Hepatocyte (in vitro differentiated cells): Measurements from ENCODE around the gene DIP2C. TPM values are rescaled to one million over a fixed set of nuclear protein-coding genes. Genes with fewer than 3 reads are reported as not detected.

Source experiments
- DNase-seq: peaks from one replicate; pipeline ENCODE4 v3.0.0-alpha.2; 2016; ENCODE audit warnings: low spot score
- H2AFZ ChIP-seq: fragments of 200-600 bp; sonication (generic); 2 replicates; pipeline ENCODE4 v1.6.0; 2016; ENCODE audit warnings: antibody characterized with exemption, mild to moderate bottlenecking
- H3K27ac ChIP-seq: fragments of 200-600 bp; sonication (generic); 2 replicates; pipeline ENCODE4 v1.5.1; 2016; ENCODE audit warnings: mild to moderate bottlenecking
- H3K27me3 ChIP-seq: fragments of 200-600 bp; sonication (generic); 2 replicates; pipeline ENCODE4 v1.6.1; 2016
- H3K36me3 ChIP-seq: fragments of 200-600 bp; sonication (generic); replicated peaks from 2 replicates; pipeline ENCODE4 v1.5.1; 2016; ENCODE audit warnings: low read depth; ENCODE audit not compliant: insufficient read depth
- H3K4me1 ChIP-seq: fragments of 200-600 bp; sonication (generic); 2 replicates; pipeline ENCODE4 v1.5.1; 2016; ENCODE audit warnings: mild to moderate bottlenecking, moderate library complexity; ENCODE audit not compliant: insufficient read depth
- H3K4me2 ChIP-seq: fragments of 200-600 bp; sonication (generic); 2 replicates; pipeline ENCODE4 v1.6.0; 2016
- H3K4me3 ChIP-seq: fragments of 200-600 bp; sonication (generic); 2 replicates; pipeline ENCODE4 v1.5.1; 2016; ENCODE audit warnings: mild to moderate bottlenecking
- H3K79me2 ChIP-seq: fragments of 200-600 bp; sonication (generic); 2 replicates; pipeline ENCODE4 v1.6.0; 2017; ENCODE audit warnings: mild to moderate bottlenecking
- H3K9me2 ChIP-seq: fragments of 200-600 bp; sonication (generic); replicated peaks from 2 replicates; pipeline ENCODE4 v1.6.0; 2017; ENCODE audit warnings: mild to moderate bottlenecking; ENCODE audit not compliant: insufficient read depth
- H3K9me3 ChIP-seq: fragments of 200-600 bp; sonication (generic); 2 replicates; pipeline ENCODE4 v1.5.1; 2016; ENCODE audit warnings: low read depth, mild to moderate bottlenecking
- H4K20me1 ChIP-seq: fragments of 200-600 bp; sonication (generic); 2 replicates; pipeline ENCODE4 v1.6.0; 2016; ENCODE audit warnings: mild to moderate bottlenecking; ENCODE audit not compliant: insufficient read depth, poor library complexity, severe bottlenecking
- EZH2 ChIP-seq: fragments of 200-600 bp; sonication (generic); IDR thresholded peaks from 2 replicates; pipeline ENCODE4 v1.6.1; 2016; ENCODE audit warnings: antibody characterized with exemption, mild to moderate bottlenecking, borderline replicate concordance
- EZH2phosphoT487 ChIP-seq: fragments of 200-600 bp; sonication (generic); IDR thresholded peaks from one replicate; pipeline ENCODE4 v1.6.1; 2018; ENCODE audit warnings: antibody characterized with exemption, mild to moderate bottlenecking, low read depth, moderate library complexity; ENCODE audit not compliant: unreplicated experiment, severe bottlenecking
- WGBS: methylation state at CpG from one replicate; pipeline ENCODE4 v1.1.6; 2016; ENCODE audit warnings: low lambda C conversion rate; ENCODE audit errors: missing lambda C conversion rate; 5-methylcytosine and 5-hydroxymethylcytosine counted together
- polyA plus RNA-seq: library from polyadenylated mRNA; unstranded; fragments of >200 nt; fragmentation: Nextera tagmentation; extraction: Ambion mirVana; gene quantifications from 2 replicates; pipeline ENCODE4 v1.2.1, GENCODE V29; 2016
- total RNA-seq: library from RNA; depleted of rRNA; stranded (reverse); fragments of >200 nt; gene quantifications from 2 replicates; pipeline ENCODE4 v1.2.3, GENCODE V29; 2014
- TF ChIP-seq, protein P1 (sequence below): fragments of 200-600 bp; sonication (generic); IDR thresholded peaks from 2 replicates; pipeline ENCODE4 v1.5.1; 2016; ENCODE audit warnings: antibody characterized with exemption, mild to moderate bottlenecking; ENCODE audit not compliant: poor library complexity

The DIP2C gene
- total and polyA plus RNA-seq, 2 experiments from 2014 or later: 11.1 to 12.8 TPM

DNA sequence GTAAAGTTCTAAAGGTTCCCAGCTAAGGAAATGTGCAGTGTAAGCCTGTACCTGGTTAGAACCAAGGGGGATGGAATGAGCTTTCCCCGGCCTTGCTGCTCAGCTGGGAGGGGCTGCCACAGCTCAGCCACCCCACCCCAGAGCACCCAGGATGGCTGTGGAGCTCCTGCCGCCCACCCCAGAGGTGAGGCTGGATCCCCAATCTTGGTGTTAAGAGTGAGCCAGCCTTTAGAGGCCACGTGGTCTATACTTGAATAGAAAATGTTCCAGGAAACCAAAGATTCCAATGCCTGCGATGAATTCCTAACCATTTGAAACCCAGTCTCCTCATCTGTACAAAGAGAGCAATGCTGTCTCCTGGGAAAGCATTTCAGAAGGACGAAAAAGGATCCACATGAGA is 16.5 kb downstream of the DIP2C start:
- peaks cover 94% of the 10 kb centered on the region for H3K79me2 ChIP-seq
- H3K4me1 ChIP-seq: no peaks in the 10 kb centered on the region

DNA sequence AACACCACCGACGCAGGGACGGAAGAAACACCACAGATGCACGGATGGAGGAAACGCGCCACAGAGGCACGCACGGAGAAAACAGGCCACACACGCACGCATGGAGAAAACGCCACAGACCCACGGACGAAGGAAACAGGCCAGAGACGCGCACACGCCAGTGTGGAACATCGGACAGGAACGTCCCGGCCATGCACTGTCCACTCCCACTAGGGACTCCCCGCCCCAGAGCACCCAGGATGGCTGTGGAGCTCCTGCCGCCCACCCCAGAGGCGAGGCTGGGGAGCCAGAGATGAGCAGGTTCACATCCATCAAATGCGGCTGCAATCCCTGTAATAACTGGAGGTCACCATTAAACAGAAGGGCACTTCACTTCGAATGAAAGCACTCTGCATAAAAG is 17.3 kb downstream of the DIP2C start:
- no peak for TF ChIP-seq EZH2
- TF ChIP-seq, protein P1, sequence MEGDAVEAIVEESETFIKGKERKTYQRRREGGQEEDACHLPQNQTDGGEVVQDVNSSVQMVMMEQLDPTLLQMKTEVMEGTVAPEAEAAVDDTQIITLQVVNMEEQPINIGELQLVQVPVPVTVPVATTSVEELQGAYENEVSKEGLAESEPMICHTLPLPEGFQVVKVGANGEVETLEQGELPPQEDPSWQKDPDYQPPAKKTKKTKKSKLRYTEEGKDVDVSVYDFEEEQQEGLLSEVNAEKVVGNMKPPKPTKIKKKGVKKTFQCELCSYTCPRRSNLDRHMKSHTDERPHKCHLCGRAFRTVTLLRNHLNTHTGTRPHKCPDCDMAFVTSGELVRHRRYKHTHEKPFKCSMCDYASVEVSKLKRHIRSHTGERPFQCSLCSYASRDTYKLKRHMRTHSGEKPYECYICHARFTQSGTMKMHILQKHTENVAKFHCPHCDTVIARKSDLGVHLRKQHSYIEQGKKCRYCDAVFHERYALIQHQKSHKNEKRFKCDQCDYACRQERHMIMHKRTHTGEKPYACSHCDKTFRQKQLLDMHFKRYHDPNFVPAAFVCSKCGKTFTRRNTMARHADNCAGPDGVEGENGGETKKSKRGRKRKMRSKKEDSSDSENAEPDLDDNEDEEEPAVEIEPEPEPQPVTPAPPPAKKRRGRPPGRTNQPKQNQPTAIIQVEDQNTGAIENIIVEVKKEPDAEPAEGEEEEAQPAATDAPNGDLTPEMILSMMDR: no peak
- no peak for TF ChIP-seq EZH2phosphoT487
- H3K9me3 ChIP-seq: no peaks in the 10 kb centered on the region
- WGBS: 98% methylated on average over 24 of the region's 24 CpGs
- H3K36me3 ChIP-seq: no peaks in the 10 kb centered on the region
- DNase-seq: no peak
- H3K4me2 ChIP-seq: no peak overlapping the region
- no peak overlapping the region for H2AFZ ChIP-seq
- H3K4me3 ChIP-seq: no peak overlapping the region
- H4K20me1 ChIP-seq: peaks cover 44% of the 10 kb centered on the region
- no peak overlapping the region for H3K27ac ChIP-seq
- H3K79me2 ChIP-seq: peaks cover 94% of the 10 kb centered on the region
- H3K9me2 ChIP-seq: no peaks in the 10 kb centered on the region
- H3K27me3 ChIP-seq: no peaks in the 10 kb centered on the region
- no peaks in the 10 kb centered on the region for H3K4me1 ChIP-seq

More for the DNA sequence above, 16.5 kb downstream of the DIP2C start:
- Histone ChIP-seq H3K4me2 (no peak overlapping the region), H3K9me2 (no peaks in the 10 kb centered on the region), H3K4me3 (no peak overlapping the region), H3K27ac (no peak overlapping the region), H3K9me3 (no peaks in the 10 kb centered on the region), H2AFZ (no peak overlapping the region), H3K27me3 (no peaks in the 10 kb centered on the region), H4K20me1 (peaks cover 46% of the 10 kb centered on the region), H3K36me3 (no peaks in the 10 kb centered on the region)
- 83% methylated on average over 5 of the region's 5 CpGs for WGBS
- no peak for DNase-seq
- TF ChIP-seq EZH2 (no peak), EZH2phosphoT487 (no peak)
- TF ChIP-seq, protein P1: no peak

DNA sequence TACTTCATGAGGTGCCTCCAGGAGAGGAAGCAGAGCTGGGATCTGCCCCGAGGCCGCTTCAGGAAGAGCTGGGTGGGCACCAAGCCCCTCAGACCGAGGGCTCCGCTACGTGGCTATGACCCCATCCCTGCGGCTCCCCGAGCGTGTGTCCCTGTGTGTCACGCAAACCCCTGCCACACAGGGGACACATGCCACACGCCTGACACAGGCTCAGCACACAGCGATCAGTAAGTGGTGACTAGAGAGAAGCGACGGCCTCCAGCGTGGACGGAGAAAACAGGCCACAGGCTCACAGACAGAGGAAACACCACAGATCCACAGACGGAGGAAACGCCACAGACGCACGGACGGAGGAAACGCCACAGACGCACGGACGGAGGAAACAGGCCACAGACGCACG is 18.5 kb downstream of the DIP2C start:
- H3K4me3 ChIP-seq: no peak overlapping the region
- no peaks in the 10 kb centered on the region for H3K4me1 ChIP-seq
- H3K4me2 ChIP-seq: no peak overlapping the region
- no peaks in the 10 kb centered on the region for H3K36me3 ChIP-seq
- H3K9me3 ChIP-seq: no peaks in the 10 kb centered on the region
- H3K27me3 ChIP-seq: no peaks in the 10 kb centered on the region
- no peak for TF ChIP-seq EZH2
- TF ChIP-seq, protein P1: no peak
- TF ChIP-seq EZH2phosphoT487: no peak
- H3K79me2 ChIP-seq: peaks cover 92% of the 10 kb centered on the region
- H2AFZ ChIP-seq: no peak overlapping the region
- WGBS: 93% methylated on average over 16 of the region's 26 CpGs
- no peak overlapping the region for H3K27ac ChIP-seq
- H4K20me1 ChIP-seq: peaks cover 52% of the 10 kb centered on the region
- DNase-seq: no peak
- no peaks in the 10 kb centered on the region for H3K9me2 ChIP-seq

DNA sequence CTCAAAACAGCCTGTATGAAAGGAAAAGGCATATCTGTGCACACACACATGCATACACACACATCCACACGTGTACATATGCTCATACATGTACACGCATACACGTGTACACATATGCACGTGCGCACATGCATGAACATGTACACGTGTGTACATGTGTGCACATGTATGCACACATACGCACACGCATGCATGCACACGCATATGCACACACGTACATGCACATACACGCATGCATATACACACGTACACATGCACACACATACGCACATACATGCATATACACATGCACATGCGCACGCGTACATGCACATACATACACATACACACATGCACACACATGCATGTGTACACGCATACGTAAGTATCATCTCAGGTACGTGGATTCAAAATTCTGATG is 19.4 kb downstream of the DIP2C start:
- Histone ChIP-seq H4K20me1 (peaks cover 57% of the 10 kb centered on the region), H3K4me1 (no peaks in the 10 kb centered on the region), H3K4me2 (no peak overlapping the region), H3K9me3 (no peaks in the 10 kb centered on the region), H3K27ac (no peak overlapping the region), H2AFZ (no peak overlapping the region), H3K36me3 (no peaks in the 10 kb centered on the region), H3K79me2 (peaks cover 92% of the 10 kb centered on the region), H3K4me3 (no peak overlapping the region), H3K27me3 (no peaks in the 10 kb centered on the region), H3K9me2 (no peaks in the 10 kb centered on the region)
- DNase-seq: no peak
- TF ChIP-seq, protein P1: no peak
- TF ChIP-seq EZH2: no peak
- TF ChIP-seq EZH2phosphoT487: no peak
- 91% methylated on average over 19 of the region's 19 CpGs for WGBS
